GM18508 (cell line): ENCODE data around the gene KRT81.
"Not testable (repeated sequence)": the region's sequence is repeated elsewhere in the genome, so short reads cannot be mapped to it uniquely, and the experiment has no call there.

Source experiments
- ATAC-seq: cut with Tn5 transposase; IDR thresholded peaks from one replicate; pipeline ENCODE4 v1.9.1; 2021; ENCODE audit warnings: moderate number of reproducible peaks; ENCODE audit not compliant: insufficient read depth, unreplicated experiment

The KRT81 gene

GRCh38 chr12:52245259-52245961, 45.9 kb downstream of the KRT81 start:
- ATAC-seq: no peak

DNA sequence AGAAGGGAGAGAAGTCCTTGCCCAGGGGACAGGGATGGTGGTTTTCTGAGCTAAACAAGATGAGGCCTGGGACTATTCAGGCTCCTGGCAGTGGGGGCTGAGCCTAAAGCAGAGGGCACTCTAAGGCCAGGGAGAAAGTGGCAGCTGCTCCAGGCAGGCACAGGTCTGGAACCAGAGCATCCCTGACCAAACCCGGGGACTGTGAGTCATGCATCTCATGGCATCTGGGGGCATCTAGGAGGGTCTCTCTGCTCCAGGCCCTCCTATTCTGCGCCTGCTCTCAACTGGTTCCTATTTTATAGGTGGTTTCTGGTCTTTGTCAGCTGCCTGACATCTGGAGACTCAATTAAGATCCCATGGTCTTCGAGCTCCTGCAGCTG, 46.7 kb downstream of the KRT81 start:
- ATAC-seq: no peak

GRCh38 chr12:52243856-52244614, 47.3 kb downstream of the KRT81 start:
- ATAC-seq: peak; percentile 65

DNA sequence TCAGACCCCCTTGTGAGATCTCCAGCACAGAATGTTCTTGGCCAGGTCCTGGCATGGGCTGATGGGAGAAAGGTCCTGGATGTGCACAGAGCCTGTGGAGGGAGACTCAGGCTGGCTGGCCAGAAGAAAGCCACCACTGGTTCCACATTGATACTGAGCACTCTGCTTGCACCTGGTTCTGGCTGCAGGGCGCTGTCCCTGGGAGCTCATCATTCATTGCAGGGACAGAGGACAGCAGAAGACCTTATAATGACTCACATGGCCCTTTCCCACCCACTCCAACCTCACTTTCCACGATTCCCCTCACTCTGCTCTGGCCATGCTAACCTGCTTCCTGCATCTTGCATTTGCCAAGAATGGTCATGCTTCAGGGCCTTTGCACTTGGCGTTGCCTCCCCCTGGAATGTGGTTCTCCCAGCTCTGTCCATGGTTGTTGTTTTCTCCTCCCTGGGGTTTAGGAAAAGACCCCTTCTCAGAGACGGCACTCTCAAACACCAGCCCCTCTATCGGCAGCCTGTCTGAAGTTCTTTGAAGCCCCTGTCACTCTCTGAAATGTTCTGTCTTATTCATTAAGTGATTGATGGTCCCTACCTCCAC, 48.0 kb downstream of the KRT81 start:
- no peak for ATAC-seq

- no peak for ATAC-seq
Observed at GRCh38 chr12:52242442-52243258, 48.7 kb downstream of the KRT81 start.

DNA sequence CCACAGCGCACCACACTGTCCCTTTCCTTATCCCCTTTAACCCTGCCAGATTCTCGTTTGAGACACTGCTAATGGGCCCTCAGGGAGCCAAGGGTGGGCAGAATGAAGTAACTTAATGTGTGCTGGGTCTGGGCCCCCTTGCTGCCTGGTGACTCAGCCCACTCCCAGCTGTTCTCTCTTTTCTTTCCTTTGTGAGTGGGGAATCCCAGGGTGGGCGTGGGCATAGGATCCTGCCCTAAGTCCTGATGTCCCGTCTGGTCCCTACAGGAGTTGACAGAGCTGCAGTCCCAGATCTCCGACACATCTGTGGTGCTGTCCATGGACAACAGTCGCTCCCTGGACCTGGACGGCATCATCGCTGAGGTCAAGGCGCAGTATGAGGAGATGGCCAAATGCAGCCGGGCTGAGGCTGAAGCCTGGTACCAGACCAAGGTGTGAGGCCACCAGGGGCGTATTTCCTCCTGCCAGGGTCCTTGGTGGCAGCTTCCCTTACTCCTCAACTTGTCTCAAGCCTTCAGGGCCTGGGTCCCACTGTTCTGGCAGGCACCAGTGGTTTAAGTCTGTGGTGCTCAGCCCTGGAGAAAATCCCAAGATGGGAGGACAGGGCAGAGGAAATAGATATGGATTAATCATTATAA, 50.0 kb downstream of the KRT81 start:
- no peak for ATAC-seq

GRCh38 chr12:52240247-52240646, 51.1 kb downstream of the KRT81 start:
- ATAC-seq: not testable (repeated sequence)

- no peak for ATAC-seq
Observed at GRCh38 chr12:52239767-52240166, 51.6 kb downstream of the KRT81 start.

- no peak for ATAC-seq
Observed at GRCh38 chr12:52238916-52239646, 52.3 kb downstream of the KRT81 start.

- ATAC-seq: no peak
Observed at GRCh38 chr12:52238207-52238840, 53.0 kb downstream of the KRT81 start.

DNA sequence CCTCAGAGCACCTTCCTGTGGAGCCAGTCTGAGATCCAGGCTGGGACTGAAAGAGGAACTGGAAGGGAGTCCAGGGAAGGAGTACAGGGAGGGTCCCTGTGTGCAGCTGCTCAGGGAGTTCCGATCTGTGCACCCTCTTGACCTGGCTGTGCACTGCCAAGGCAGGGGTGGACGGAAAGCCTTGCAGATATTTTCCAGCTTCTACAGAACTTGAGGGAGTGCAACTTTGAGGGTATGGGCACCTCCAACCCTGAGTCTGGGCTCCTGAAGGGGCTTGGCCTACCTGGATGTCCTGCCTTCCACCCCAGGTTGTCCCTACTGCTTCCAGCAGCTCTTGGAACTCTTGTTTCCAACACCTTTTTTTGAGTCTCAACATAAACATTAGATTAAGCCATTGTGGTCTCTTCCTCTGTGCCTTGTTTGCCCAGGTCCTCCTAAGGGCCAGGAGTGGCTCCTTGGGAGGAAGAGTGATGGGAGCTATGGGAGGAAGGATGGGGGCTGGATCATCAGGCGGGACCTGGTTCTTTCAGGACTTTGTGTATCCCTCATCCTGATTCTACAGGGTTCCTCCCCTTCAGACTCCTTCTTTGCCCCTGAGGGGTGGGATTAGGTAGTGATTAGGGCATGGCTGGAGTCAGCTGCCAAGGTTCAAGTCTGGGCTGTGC, 54.8 kb downstream of the KRT81 start:
- ATAC-seq: no peak
